Large intestine (tissue), 3 donors: ENCODE results near the gene KLHL40. TPM values are rescaled to one million over a fixed set of nuclear protein-coding genes. Genes with fewer than 3 reads are reported as not detected.

Experiments used
- DNase-seq, 2 donors: peaks; one replicate each; pipeline versions ENCODE4 v3.0.0 to v3.0.0-alpha.2; 2013
- H3K27ac ChIP-seq: one replicate; pipeline ENCODE4 v1.5.1; 2013; ENCODE audit warnings: low read length
- H3K27me3 ChIP-seq: 2 replicates; pipeline ENCODE4 v1.6.1; 2013; ENCODE audit warnings: low read length; ENCODE audit not compliant: control insufficient read depth, insufficient read depth
- H3K36me3 ChIP-seq: 2 replicates; pipeline ENCODE4 v1.6.1; 2013; ENCODE audit warnings: low read length; ENCODE audit not compliant: control insufficient read depth, insufficient read depth
- H3K4me1 ChIP-seq: one replicate; pipeline ENCODE4 v1.6.1; 2013; ENCODE audit warnings: low read length; ENCODE audit not compliant: control insufficient read depth, insufficient read depth
- H3K4me3 ChIP-seq: one replicate; pipeline ENCODE4 v1.5.1; 2013; ENCODE audit warnings: low read length
- H3K9me3 ChIP-seq: one replicate; pipeline ENCODE4 v1.6.1; 2013; ENCODE audit warnings: mild to moderate bottlenecking, low read depth, low read length, moderate library complexity; ENCODE audit not compliant: control insufficient read depth
- WGBS: methylation state at CpG from one replicate; pipeline ENCODE4 v1.1.5; 2013; ENCODE audit warnings: low lambda C conversion rate; ENCODE audit not compliant: insufficient coverage; 5-methylcytosine and 5-hydroxymethylcytosine counted together
- polyA plus RNA-seq: library from polyadenylated mRNA; unstranded; fragments of 120-200 nt; gene quantifications from one replicate; pipeline ENCODE4 v1.2.1, GENCODE V29; 2013

KLHL40 gene
- polyA plus RNA-seq, 1 donor, result 0.25 TPM

DNA sequence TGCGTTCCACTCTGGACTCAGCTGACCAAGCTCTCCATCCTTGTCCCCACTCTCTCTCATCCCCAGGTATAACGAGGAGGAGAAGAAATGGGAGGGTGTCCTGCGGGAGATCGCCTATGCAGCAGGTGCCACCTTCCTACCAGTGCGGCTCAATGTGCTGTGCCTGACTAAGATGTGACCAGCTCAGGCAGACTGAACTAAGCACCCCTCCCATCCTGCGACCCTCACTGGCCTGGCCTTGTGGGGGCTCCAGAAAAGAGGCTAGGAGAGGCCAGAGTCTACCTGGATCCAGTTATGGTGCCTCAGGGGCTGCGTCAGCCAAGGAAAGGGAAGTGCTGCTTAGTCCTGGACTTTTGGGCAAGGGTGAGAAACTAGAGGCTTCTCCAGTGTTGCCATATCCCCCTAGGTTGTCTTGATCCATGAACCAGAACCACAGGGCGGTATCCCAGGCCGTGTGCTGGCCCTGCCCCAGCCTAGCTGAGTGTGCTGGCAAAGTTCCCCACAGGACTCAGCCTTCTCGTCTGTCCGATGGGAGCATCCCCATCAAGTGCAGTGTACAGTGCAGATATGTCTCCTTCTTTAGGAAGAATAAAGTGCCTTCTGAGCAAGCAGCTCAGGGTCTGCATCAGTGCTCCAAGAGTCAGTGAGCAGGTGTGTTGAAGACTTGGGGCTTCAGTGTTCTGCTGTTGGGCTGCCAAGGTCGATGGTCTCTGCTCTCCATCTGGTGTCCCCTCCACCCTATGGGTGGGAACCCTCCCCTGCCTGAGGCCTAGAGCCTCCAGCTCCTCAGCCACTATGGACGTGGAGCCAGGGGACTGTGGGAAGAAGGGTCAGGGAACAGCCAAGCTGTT lies 6.7 kb downstream of the KLHL40 start:
- Histone ChIP-seq H3K36me3 (no peaks in the 10 kb centered on the region), H3K4me1 (no peaks in the 10 kb centered on the region), H3K27me3 (peaks cover 22% of the 10 kb centered on the region), H3K27ac (no peak overlapping the region), H3K9me3 (no peaks in the 10 kb centered on the region), H3K4me3 (no peak overlapping the region)
- no CpG with 5 or more reads among the region's 13 CpGs for WGBS
- DNase-seq, result no peak

DNA sequence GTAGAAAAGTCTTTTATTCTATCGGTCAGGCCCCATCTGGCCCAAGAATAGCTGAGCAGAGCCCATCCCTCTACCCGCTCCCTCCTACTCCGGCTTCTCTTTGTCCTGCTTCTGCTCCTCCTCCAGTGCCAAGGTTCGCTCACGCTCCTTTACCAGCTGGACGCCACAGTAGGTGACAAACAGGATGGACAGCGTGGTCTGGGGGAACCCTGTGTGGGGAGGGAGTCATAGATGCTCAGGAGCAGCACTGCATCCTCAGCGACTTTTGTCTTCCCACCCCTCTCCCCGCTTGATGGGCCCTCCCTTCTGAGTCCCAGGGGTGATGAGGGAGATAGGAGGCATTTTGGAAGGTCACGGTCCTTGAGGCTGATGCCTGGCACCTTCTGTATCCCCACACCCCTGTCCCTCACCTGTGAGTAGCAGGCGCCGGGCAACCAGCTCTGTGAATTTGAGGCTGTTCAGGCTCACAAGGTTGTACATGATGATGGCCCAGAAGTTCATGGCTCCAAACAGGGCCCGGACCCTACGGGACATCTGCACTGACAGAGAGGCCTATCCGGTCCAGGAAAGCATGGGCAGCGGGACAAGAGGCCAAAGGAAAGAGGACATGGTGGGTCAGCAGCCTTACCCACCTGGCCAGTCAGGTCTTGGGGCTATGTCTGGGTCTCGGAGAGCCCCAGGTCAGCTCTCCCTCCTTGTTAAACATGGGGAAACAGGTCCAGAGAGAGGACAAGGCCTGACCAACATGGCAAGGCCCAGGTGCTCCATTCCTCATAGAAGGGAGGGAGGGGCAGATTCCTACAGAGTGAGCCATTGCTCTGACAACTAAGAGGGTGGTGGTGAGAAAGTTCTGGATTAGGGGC lies 7.6 kb downstream of the KLHL40 start:
- Histone ChIP-seq H3K4me3 (no peak overlapping the region), H3K4me1 (no peaks in the 10 kb centered on the region), H3K36me3 (no peaks in the 10 kb centered on the region), H3K9me3 (no peaks in the 10 kb centered on the region), H3K27me3 (peaks cover 13% of the 10 kb centered on the region), H3K27ac (no peak overlapping the region)
- DNase-seq, result no peak
- no CpG with 5 or more reads among the region's 17 CpGs for WGBS

DNA sequence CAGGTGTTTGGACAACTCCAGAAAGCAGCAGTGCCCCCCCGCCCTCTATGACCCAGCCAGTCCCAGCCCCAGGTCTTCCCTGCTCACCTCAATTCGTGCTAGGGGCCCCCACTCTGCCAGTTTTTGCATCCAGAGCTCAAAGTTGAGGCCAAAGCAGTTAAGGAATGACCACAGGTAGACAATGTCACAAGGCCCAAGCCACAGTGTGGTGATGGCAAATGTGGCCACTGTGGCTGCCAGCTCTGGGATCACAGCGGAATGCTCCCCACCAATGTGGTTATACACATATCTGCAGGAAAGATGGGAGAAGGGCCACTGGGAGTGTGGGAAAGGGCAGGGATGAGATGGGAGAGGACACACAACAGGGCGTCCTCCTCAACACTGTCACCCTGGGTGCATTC lies 8.2 kb downstream of the KLHL40 start:
- Histone ChIP-seq H3K27me3 (peaks cover 14% of the 10 kb centered on the region), H3K9me3 (no peaks in the 10 kb centered on the region), H3K27ac (no peak overlapping the region), H3K4me3 (no peak overlapping the region), H3K4me1 (no peaks in the 10 kb centered on the region), H3K36me3 (no peaks in the 10 kb centered on the region)
- WGBS, result no CpG with 5 or more reads among the region's 4 CpGs
- no peak for DNase-seq

DNA sequence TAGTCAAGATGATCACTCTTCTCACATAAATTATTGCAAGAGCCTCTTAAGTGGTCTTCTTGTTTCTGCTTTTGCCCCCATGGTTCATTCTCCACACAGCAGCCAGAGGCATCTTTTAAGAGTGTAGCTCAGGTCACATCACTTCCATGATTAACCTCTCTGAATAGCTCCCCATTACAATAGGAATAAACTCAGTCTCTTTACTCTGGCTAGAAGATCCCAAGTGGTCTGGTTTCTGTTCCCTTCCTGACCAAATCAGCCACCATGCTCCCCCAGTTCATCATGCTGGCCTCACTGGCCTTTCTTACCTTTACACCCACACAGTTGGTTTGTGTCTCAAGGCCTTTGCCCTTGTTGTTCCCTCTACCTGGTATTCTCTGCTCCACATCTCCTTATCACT lies 9.0 kb downstream of the KLHL40 start:
- H3K27ac ChIP-seq, result no peak overlapping the region
- no peaks in the 10 kb centered on the region for H3K4me1 ChIP-seq
- H3K9me3 ChIP-seq, result no peaks in the 10 kb centered on the region
- DNase-seq, result no peak
- H3K27me3 ChIP-seq, result peaks cover 17% of the 10 kb centered on the region
- no peak overlapping the region for H3K4me3 ChIP-seq
- no peaks in the 10 kb centered on the region for H3K36me3 ChIP-seq

DNA sequence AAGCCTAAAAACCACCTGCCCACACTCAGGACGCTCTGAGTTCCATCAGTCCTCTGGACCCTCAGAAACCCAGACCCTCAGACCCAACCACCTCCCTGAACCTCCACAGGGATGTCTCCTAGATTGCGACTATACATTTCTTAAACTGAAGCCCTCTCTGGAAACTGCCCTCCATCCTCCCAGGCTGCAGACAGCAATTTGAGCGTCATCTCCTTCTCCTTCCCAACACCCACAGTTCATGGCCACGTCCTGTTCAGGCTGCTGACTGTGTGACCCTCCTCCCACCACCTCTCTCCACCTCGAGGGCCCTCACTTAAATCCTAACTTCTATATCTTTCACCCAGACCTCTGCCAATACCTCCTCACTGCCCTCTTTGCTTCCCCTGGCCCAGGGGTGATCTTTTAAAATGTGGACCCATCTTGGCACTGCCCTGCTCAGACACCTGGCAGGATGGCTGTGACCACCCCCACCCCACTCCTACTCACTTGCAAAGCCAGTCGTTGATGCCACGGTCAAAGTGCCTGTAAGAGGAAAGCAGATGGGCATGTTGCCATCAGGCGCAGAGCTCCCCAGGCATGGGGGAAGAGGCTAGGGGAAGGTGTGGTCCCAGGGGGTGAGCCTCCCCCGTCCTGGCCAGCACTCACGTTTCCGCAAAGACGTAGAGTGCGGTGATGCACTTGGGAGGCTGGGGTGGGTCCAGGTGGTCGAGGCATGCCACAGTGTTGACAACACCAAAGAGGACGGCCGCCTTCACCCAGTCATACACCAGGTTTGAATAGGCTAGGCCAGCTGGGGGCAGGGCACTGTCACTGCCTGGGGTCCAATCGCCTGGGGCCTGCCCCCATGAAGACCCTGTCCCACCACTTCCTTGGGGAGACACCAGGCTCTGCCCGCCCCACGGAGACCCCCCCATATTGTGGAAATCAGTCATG lies 11.3 kb downstream of the KLHL40 start:
- Histone ChIP-seq H3K9me3 (no peaks in the 10 kb centered on the region), H3K27ac (no peak overlapping the region), H3K4me1 (no peaks in the 10 kb centered on the region), H3K36me3 (no peaks in the 10 kb centered on the region), H3K4me3 (no peak overlapping the region), H3K27me3 (peaks cover 6% of the 10 kb centered on the region)
- no peak for DNase-seq
- 100% methylated on average over 1 of the region's 19 CpGs for WGBS

DNA sequence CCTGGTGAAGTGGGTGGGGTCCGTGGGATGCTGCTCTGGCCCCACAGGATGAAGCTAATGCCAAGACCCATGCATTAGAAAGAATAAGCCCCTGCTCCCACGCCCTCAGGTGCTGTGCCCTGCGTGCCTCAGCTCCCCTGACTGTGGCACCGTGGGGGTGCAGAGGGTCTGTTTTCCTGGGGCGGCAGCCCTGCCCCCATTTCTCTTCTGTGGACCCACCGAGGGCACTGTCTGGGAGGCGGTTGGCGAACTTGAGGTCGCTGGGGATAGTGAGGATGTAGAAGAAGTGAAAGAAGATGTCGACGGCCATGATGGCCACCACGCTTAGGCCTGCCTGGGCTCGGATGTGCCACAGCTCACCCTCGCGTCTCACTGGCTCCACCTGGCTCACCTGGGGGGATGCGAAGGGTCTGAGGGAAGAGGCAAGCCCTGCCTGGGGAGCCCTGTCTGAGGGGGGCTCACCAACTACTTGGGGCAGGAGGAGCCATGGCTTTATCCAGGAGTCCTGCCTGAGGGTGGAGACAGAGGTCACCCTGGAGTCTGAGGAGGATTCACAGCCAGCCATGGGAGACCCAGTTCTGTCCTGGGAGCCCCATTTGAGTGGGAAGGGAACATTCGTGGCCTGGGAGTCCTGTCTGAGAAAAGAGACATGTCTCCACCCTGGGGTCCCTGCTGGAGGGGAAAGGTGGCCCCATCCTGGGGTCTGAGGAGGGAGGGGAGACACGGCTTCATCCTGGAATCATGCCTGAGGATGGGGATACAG lies 12.1 kb downstream of the KLHL40 start:
- WGBS, result no CpG with 5 or more reads among the region's 18 CpGs
- no peak for DNase-seq
- Histone ChIP-seq H3K4me1 (no peaks in the 10 kb centered on the region), H3K4me3 (no peak overlapping the region), H3K9me3 (no peaks in the 10 kb centered on the region), H3K27me3 (peaks cover 6% of the 10 kb centered on the region), H3K36me3 (no peaks in the 10 kb centered on the region), H3K27ac (no peak overlapping the region)

DNA sequence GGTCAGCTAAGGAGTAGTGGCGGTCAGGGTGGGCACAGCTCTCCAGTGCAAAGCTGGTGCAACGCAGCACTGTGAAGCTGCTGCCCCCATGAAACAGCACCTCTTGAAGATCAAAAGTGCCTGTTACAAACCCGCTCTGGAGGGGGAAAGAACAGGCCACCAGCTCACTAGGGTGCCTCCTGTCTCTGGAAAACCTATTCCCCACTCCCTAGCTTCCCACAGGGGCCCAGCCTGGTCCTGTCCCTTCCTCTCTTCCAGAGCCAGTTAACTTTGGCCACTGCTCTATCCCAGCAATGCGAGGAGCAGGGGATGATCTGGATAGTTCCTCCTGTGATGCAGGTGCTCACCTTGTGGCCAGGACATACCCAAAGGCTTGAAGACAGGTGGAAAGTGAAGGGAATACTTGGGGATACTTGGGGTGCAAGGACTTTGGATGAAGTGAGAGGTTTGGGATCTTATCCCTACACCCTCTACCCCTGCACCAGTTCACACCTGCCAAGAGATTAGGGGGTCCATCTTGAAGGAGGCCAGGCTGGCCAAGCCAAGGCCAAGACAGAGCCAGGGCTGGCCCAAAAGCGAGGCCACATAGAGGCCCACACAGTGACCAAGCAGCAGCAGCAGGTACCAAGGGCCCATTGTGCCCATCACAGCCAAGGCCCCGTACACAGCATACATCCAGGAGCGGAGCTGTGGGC lies 13.0 kb downstream of the KLHL40 start:
- no peaks in the 10 kb centered on the region for H3K4me1 ChIP-seq
- H3K27me3 ChIP-seq, result peaks cover 6% of the 10 kb centered on the region
- no peak for DNase-seq
- no CpG with 5 or more reads among the region's 7 CpGs for WGBS
- no peak overlapping the region for H3K27ac ChIP-seq
- H3K4me3 ChIP-seq, result no peak overlapping the region
- no peaks in the 10 kb centered on the region for H3K36me3 ChIP-seq
- no peaks in the 10 kb centered on the region for H3K9me3 ChIP-seq

DNA sequence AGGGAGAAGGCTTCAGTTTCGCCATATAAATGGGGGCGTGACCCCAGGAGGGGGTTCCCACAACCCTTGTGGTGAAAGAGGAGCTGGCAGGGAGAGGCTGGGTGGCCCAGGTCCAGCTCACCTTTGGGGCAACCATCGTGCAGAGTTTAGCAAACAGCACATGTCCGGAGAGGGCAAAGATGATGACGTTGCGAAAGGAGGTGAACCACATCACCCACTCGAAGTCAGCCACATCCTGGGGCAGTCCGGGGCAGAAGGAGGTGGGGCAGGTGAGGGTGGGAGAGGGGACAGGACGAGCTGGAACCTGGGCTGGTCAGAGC lies 13.5 kb downstream of the KLHL40 start:
- H3K27me3 ChIP-seq, result peaks cover 6% of the 10 kb centered on the region
- H3K27ac ChIP-seq, result no peak overlapping the region
- DNase-seq, result no peak

DNA sequence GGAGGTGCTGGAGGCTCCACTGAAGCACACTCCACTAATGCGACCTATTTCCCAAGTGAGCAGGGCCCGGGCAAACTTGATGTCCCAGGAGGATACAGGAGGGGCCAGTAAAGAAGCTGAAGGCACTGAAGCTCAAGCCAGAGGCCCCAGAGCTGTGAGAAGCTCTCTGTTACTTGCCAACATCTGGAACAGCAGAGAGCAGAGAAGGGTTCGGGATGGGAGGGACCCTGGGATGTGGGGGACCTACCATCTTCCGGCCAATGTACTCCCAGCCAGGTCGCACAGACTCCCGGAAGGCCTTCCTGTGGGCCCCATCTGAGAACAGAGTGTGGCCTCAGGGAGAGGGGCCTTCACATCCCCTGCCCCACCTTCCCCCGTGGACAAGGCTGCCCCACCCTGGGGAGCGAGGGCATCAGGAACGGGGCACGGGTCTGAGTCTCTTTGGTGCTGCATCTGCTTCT lies 14.2 kb downstream of the KLHL40 start:
- Histone ChIP-seq H3K4me1 (no peaks in the 10 kb centered on the region), H3K36me3 (no peaks in the 10 kb centered on the region), H3K27me3 (peaks cover 6% of the 10 kb centered on the region), H3K27ac (no peak overlapping the region), H3K9me3 (no peaks in the 10 kb centered on the region), H3K4me3 (no peak overlapping the region)
- DNase-seq, result no peak
- WGBS, result no CpG with 5 or more reads among the region's 10 CpGs

More for the DNA sequence above, 13.5 kb downstream of the KLHL40 start:
- Histone ChIP-seq H3K4me3 (no peak overlapping the region), H3K4me1 (no peaks in the 10 kb centered on the region), H3K9me3 (no peaks in the 10 kb centered on the region), H3K36me3 (no peaks in the 10 kb centered on the region)
- WGBS, result no CpG with 5 or more reads among the region's 9 CpGs
